Urinary bladder (tissue), 4 donors: Measurements from ENCODE around the gene CASP12. TPM values are rescaled to one million over a fixed set of nuclear protein-coding genes. Genes with fewer than 3 reads are reported as not detected.
"Not testable (repeated sequence)": the region's sequence is repeated elsewhere in the genome, so short reads cannot be mapped to it uniquely, and the experiment has no call there.

Experiments
- DNase-seq: peaks from one replicate; pipeline ENCODE4 v3.0.0-alpha.2; 2015; ENCODE audit errors: extremely low spot score
- H3K27ac ChIP-seq: one replicate; pipeline ENCODE4 v1.5.1; 2013; ENCODE audit warnings: low read depth, mild to moderate bottlenecking, moderate library complexity
- H3K36me3 ChIP-seq: one replicate; pipeline ENCODE4 v1.6.1; 2013; ENCODE audit warnings: mild to moderate bottlenecking, moderate library complexity; ENCODE audit not compliant: insufficient read depth
- H3K4me1 ChIP-seq: one replicate; pipeline ENCODE4 v1.6.1; 2013; ENCODE audit warnings: mild to moderate bottlenecking, moderate library complexity; ENCODE audit not compliant: insufficient read depth
- H3K4me3 ChIP-seq: one replicate; pipeline ENCODE4 v1.5.1; 2013; ENCODE audit warnings: low read depth, low read length
- WGBS: extraction: QIAGEN DNeasy Blood & Tissue Kit; methylation state at CpG from one replicate; pipeline ENCODE4 v1.1.7; 2013; 5-methylcytosine and 5-hydroxymethylcytosine counted together
- polyA plus RNA-seq: library from polyadenylated mRNA; stranded (reverse); fragments of 200-250 nt; gene quantifications from one replicate; pipeline ENCODE4 v1.2.3, GENCODE V29; 2013
- total RNA-seq: library from RNA; depleted of rRNA; stranded (reverse); fragments of >200 nt; gene quantifications from one replicate; pipeline ENCODE4 v1.2.3, GENCODE V29; 2014
- donor health status: healthy with polysubstance abuse.
- donor health status: healthy.

CASP12 gene
- 1.1 TPM for total RNA-seq
- 0.95 TPM for polyA plus RNA-seq

GRCh38 chr11:104897891-104898684, at the start of gene CASP12:
CASP12 (minus strand) TSS chr11:104898460.
- no peak for DNase-seq
- Histone ChIP-seq H3K36me3 (no peaks in the 10 kb centered on the region), H3K27ac (peak within 1 kb of the TSS; percentile 56), H3K4me1 (no peaks in the 10 kb centered on the region), H3K4me3 (peak within 1 kb of the TSS; percentile 47)
- WGBS, result 43% methylated on average over 9 of the region's 9 CpGs

GRCh38 chr11:104946907-104947306, 48.6 kb upstream of the CASP12 start:
- no peak overlapping the region for H3K27ac ChIP-seq
- WGBS, result 27% methylated on average over 2 of the region's 2 CpGs
- H3K4me1 ChIP-seq, result no peaks in the 10 kb centered on the region
- DNase-seq, result no peak
- peaks cover 9% of the 10 kb centered on the region for H3K36me3 ChIP-seq
- no peak overlapping the region for H3K4me3 ChIP-seq

- Histone ChIP-seq H3K4me1 (no peaks in the 10 kb centered on the region), H3K4me3 (no peak overlapping the region), H3K27ac (no peak overlapping the region), H3K36me3 (peaks cover 6% of the 10 kb centered on the region)
- DNase-seq, result no peak
Observed at GRCh38 chr11:104944076-104944475, 45.8 kb upstream of the CASP12 start.

GRCh38 chr11:104943561-104943960, 45.3 kb upstream of the CASP12 start:
- no peak overlapping the region for H3K27ac ChIP-seq
- 43% methylated on average over 2 of the region's 2 CpGs for WGBS
- H3K36me3 ChIP-seq, result peaks cover 6% of the 10 kb centered on the region
- no peak for DNase-seq
- H3K4me1 ChIP-seq, result no peaks in the 10 kb centered on the region
- no peak overlapping the region for H3K4me3 ChIP-seq

- Histone ChIP-seq H3K36me3 (no peaks in the 10 kb centered on the region), H3K27ac (no peak overlapping the region), H3K4me3 (no peak overlapping the region), H3K4me1 (no peaks in the 10 kb centered on the region)
- DNase-seq, result no peak
- 78% methylated on average over 1 of the region's 1 CpG for WGBS
Observed at GRCh38 chr11:104934594-104934993, 36.3 kb upstream of the CASP12 start.

- WGBS, result 96% methylated on average over 3 of the region's 3 CpGs
- not testable (repeated sequence) for H3K27ac ChIP-seq, H3K4me1 ChIP-seq, H3K36me3 ChIP-seq, H3K4me3 ChIP-seq, DNase-seq
Observed at GRCh38 chr11:104934073-104934472, 35.8 kb upstream of the CASP12 start.

GRCh38 chr11:104928811-104929210, 30.6 kb upstream of the CASP12 start:
- Histone ChIP-seq H3K4me1 (no peaks in the 10 kb centered on the region), H3K27ac (no peak overlapping the region), H3K4me3 (no peak overlapping the region), H3K36me3 (no peaks in the 10 kb centered on the region)
- no peak for DNase-seq

GRCh38 chr11:104926771-104927611, 28.7 kb upstream of the CASP12 start:
- Histone ChIP-seq H3K4me3 (no peak overlapping the region), H3K36me3 (no peaks in the 10 kb centered on the region), H3K4me1 (no peaks in the 10 kb centered on the region), H3K27ac (no peak overlapping the region)
- no peak for DNase-seq
- 76% methylated on average over 9 of the region's 9 CpGs for WGBS

- H3K36me3 ChIP-seq, result no peaks in the 10 kb centered on the region
- H3K4me3 ChIP-seq, result no peak overlapping the region
- no peak overlapping the region for H3K27ac ChIP-seq
- H3K4me1 ChIP-seq, result no peaks in the 10 kb centered on the region
- no peak for DNase-seq
- WGBS, result 93% methylated on average over 6 of the region's 6 CpGs
Observed at GRCh38 chr11:104925850-104926249, 27.6 kb upstream of the CASP12 start.

- H3K36me3 ChIP-seq, result no peaks in the 10 kb centered on the region
- peak overlapping the region; percentile 53 for H3K4me3 ChIP-seq
- no peaks in the 10 kb centered on the region for H3K4me1 ChIP-seq
- 22% methylated on average over 6 of the region's 6 CpGs for WGBS
- H3K27ac ChIP-seq, result peak overlapping the region; percentile 32
- no peak for DNase-seq
Observed at GRCh38 chr11:104918113-104918824, 20.0 kb upstream of the CASP12 start.

- Histone ChIP-seq H3K4me1 (no peaks in the 10 kb centered on the region), H3K4me3 (peak overlapping the region; percentile 53), H3K27ac (peak overlapping the region; percentile 32), H3K36me3 (no peaks in the 10 kb centered on the region)
- 27% methylated on average over 4 of the region's 4 CpGs for WGBS
- no peak for DNase-seq
Observed at GRCh38 chr11:104917271-104918112, 19.2 kb upstream of the CASP12 start.

- Histone ChIP-seq H3K4me1 (no peaks in the 10 kb centered on the region), H3K36me3 (no peaks in the 10 kb centered on the region), H3K27ac (no peak overlapping the region), H3K4me3 (no peak overlapping the region)
- no peak for DNase-seq
Observed at GRCh38 chr11:104916442-104916841, 18.2 kb upstream of the CASP12 start.

- no peak overlapping the region for H3K27ac ChIP-seq
- no peaks in the 10 kb centered on the region for H3K4me1 ChIP-seq
- H3K36me3 ChIP-seq, result no peaks in the 10 kb centered on the region
- WGBS, result 92% methylated on average over 3 of the region's 3 CpGs
- no peak overlapping the region for H3K4me3 ChIP-seq
- no peak for DNase-seq
Observed at GRCh38 chr11:104912102-104912501, 13.8 kb upstream of the CASP12 start.
